GM18519 (cell line): ENCODE data around the gene SERPINB5.
"Not testable (repeated sequence)": the region's sequence is repeated elsewhere in the genome, so short reads cannot be mapped to it uniquely, and the experiment has no call there.

ENCODE experiments used
- ATAC-seq: cut with Tn5 transposase; IDR thresholded peaks from one replicate; pipeline ENCODE4 v1.9.1; 2021; ENCODE audit warnings: mild to moderate bottlenecking, moderate library complexity; ENCODE audit not compliant: unreplicated experiment, low FRiP score

SERPINB5 gene

GRCh38 chr18:63476668-63477067 lies at the start of gene SERPINB5:
SERPINB5 (plus strand) TSS chr18:63476958; CDS start chr18:63484429, 7,471 bp downstream.
- no peak for ATAC-seq

DNA sequence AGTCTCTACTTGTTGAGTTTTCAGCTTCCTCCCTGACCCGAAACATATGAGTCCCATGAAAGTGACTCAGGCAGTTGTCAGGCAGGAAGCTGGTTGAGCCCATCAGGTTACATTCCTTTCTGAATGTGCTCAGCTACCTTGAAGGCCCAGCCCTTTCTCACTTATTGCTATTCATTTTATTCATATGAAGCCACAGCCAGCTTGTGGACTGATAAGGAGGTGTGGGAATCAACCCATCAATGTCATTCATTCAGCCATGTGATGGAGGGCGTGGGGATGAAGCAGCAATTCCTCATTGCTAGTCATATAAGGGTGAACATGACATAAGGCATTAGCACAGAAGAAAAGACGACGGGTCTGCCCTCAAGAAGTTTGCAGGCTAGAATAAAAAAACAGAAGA lies 49.2 kb upstream of the SERPINB5 start:
- no peak for ATAC-seq

- no peak for ATAC-seq
Measured at GRCh38 chr18:63430526-63430925, 46.2 kb upstream of the SERPINB5 start.

DNA sequence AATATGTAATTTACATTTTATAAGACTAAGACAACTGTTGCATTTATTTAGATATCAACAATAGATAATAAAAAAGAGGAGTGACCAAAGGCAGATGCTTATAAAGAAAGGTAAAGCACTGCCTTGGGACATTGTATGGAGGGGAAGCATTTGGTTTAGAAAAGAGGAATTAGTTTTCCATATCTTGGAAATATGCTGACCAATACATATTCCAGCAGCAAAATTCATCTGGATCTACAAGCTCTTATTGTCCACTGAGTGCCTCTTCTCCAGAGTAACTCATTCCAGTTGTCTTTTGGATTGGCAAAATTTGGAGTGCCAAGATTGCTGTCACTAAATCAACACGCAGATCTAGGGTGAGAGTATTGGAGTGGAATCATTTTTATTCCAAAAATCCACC lies 45.6 kb upstream of the SERPINB5 start:
- ATAC-seq = no peak

DNA sequence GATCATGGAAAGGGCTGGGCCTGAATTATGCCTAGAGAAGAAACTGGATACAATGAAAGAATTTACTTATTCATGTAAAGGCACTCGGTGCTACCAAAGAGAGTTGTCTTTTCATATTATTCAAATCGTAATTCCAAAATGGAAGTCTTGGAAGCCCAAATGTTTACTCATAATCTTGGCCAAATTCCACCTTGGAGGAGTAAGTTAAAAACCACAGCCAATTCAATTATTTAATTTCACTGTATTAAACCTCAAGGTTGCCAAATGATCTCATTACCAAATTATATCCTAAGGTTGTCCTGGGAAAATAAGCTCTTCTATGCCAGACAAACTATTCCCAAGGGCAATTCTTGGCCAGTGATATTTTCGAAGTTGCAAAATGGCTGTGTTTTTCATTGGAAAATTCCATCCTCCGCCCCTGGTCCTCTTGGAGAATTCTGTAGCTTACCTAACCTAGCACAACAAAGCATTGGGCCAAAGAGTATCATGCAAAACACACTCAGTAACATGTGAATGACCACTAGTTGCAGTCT lies 43.4 kb upstream of the SERPINB5 start:
- ATAC-seq = no peak

- ATAC-seq = no peak
Measured at GRCh38 chr18:63438181-63438580, 38.6 kb upstream of the SERPINB5 start.

DNA sequence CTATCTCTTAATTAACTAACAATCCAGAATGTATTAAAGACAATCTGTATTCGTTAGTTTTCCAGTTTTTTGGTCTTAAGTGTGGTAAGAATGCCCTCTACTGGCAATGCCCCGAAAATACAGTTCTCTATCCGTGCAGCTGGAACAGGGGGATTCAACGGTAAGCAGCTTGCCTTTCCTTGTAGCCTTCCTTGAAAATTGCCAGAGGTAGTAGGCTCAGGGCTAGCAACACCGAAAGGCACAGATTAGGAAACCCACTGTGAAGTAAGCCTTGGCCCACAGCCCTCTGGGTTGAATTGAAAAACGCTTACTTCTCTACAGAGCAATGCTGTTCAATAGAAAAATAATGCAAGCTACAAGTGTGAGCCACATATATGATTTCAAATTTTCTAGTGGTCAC lies 37.4 kb upstream of the SERPINB5 start:
- ATAC-seq = peak; percentile 45

GRCh38 chr18:63440219-63440618 lies 36.5 kb upstream of the SERPINB5 start:
- no peak for ATAC-seq

- ATAC-seq = no peak
Measured at GRCh38 chr18:63440881-63441280, 35.9 kb upstream of the SERPINB5 start.

- ATAC-seq = no peak
Measured at GRCh38 chr18:63443829-63444228, 32.9 kb upstream of the SERPINB5 start.

DNA sequence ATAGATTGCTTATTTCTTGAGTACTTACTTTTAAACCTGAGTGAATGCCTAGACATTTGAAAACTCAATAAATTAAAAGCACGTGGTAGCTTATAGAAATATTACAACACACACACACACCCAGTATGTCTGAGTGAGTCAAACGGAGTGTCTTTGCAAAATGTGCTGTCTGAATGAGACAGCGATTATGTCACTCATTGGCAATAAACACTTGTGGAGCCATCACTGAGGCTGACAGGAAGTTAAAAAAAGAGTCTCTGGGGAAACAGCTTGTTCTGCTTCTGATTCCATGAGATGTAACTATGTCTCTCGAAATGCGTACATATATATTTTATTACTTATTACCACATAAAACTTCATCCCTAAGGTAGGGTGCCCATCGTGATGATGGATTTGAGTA lies 32.2 kb upstream of the SERPINB5 start:
- no peak for ATAC-seq

DNA sequence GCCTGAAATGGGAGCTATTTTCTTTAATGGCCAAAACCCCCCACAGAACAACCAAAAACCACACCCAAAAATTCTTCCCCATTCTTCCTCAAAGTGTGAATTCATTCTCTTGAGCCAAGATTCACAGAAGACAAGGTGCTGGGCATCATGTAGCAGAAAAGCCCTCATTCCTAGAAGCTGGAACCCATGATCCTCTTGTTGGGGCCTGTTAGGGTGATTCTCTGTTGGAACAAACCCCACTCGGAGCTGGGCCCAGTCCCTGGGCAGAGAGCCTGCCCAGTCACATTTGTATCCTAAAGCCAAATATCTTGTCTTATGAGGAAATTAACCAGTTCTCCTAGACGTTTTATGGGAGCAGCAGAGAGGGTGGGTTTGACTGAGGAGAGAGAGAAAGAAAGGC lies 31.7 kb upstream of the SERPINB5 start:
- no peak for ATAC-seq

DNA sequence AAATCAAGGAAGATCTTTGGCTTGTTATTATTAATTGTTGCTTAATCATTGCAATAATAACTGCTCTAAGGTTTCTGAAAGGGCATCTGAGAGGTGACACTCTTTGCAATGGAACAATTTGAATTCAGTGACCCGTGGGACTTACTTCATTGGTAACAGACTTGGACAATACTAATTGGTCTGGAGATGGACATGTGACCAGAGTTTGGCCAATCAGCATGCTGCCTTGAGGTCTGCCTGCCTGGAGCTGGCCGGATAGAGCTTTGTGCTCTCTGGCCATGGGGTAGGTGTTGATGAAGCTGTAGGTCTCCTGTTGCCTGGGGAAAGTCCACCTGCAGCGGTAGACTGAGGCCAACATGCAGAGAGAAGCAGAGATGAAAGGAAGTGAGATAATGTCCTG lies 30.5 kb upstream of the SERPINB5 start:
- no peak for ATAC-seq

DNA sequence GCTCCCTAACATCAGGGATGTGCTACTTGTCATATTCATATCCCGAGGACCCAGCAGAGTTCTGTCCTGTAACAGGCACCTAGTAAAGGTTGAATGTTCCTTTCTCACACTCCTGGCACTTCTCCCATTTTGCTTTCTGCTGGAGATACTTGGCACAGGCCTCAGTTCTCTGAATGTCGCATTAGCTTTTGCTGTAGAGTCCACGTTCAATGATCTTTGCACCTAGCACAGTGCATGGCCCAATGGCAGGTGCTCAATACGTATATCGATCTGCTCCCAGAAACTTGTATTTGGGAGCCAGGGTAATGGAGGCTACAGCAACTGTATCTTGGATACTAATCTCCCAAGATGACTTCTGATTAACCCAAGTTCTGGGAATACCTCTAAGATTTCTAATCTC lies 29.7 kb upstream of the SERPINB5 start:
- ATAC-seq = no peak

DNA sequence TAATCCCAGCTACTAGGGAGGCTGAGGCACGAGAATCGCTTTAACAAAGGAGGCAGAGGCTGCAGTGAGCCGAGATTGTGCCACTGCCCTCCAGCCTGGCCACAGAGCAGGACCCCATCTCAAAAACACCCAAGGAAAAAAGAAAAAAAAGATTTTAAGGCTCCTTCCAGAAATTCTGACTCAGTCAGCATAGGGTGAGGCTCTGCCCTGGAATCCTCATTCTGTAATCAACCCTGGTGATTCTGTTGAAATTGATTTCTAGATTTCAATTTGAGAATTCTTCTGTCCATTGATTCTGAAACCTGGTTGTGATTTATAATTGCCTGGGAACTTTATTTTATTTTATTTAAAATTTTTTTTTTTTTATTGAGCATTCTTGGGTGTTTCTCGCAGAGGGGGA lies 27.3 kb upstream of the SERPINB5 start:
- no peak for ATAC-seq

DNA sequence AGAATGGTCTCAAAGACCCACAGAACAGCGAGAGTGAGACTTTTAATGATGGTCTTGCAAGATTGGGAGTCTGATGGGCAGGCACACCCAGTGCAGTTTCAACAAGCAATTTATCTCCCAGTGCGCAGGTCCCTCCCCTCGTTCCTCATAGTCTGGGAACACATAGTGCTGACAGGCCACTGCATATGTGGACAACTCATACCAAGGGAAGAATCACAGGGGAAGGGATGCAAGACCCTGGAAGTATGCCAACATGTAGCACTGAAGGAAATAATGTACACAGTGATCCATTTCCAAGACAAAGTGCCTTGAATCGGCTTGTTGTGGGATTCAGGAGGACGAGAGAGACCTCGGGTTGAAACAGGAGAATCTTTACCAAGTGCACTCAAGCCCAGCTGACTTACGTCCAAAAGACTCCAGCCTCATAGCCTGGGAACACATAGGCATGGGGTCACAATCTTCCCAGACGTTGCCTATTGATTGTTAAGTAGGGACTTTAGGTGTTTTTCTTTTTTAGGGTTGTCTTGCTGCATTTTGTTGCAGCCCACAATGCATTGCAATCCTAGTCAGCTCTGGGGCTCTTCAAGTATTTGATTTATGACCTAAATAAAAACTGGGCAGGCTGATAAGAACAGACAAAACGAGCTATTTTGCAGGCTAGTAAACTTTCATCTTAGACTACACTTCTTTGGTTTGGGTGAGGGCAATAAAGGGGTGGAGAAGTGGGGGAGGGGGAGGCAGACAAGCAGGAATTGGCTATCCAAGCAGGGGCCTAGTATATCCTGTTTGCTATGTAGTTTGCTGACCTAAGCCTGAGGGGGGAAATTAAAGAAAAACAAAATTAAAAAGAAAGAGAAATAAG lies 24.7 kb upstream of the SERPINB5 start:
- no peak for ATAC-seq

GRCh38 chr18:63452751-63453150 lies 24.0 kb upstream of the SERPINB5 start:
- ATAC-seq = not testable (repeated sequence)

DNA sequence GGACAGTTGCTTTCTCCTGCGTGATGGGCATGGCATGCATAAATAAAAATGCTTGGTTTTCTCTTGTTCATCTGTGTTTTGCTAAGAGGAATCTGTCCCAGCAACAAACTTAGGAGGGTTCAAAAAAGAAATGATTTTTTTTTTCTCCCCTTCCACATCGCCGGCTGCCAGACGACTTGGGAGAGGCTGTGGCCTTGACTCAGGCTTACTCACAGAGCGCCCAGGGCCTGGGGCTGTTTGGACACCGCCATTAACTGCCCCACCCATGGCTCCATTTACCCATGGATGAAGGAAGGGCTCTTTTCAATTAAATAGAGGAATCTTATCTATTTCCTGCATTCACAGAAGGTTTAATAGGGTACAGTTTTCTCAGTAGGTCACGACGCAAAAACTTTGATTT lies 22.3 kb upstream of the SERPINB5 start:
- no peak for ATAC-seq

GRCh38 chr18:63457977-63458376 lies 18.8 kb upstream of the SERPINB5 start:
- no peak for ATAC-seq

DNA sequence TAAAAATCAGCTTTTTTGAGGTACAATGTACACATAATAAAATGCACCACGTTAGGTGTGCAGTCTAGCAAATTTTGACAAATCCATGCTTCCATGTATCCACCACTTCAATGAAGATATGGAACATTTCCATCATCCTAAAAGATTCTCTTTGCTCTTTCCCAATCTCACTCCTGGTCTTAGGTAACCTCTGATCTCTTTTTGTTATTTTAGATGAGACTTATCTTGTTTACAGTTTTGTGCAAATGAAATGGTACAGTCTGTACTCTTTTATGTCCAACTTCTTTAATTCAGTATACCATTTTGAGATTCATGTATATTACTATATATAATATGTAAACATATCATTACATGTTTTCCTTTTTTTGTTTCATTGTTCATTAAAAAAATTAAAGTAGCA lies 16.3 kb upstream of the SERPINB5 start:
- no peak for ATAC-seq

GRCh38 chr18:63464434-63464833 lies 12.3 kb upstream of the SERPINB5 start:
- ATAC-seq = no peak

DNA sequence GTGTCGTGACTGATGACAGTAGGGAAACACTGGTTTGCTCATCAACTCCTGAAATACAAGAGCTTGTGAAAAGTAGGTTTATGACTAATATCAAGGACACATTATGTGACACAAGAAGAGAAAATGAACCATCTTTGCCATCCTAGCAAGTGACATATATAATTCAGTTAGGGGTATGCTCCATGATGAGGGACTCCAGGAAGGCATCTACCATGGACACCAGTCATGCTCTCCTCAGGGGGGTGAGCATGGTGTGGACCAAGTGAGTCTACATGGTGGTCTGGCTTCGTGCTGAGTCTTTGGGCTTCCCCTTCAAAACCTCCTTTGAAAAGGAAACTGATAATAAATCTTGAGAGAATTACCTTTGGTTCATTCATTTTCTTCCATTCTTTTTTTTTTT lies 11.7 kb upstream of the SERPINB5 start:
- no peak for ATAC-seq
